RWPE2 (cell line): ENCODE measurements around the gene DEK.
"Not testable (repeated sequence)": the region's sequence is repeated elsewhere in the genome, so short reads cannot be mapped to it uniquely, and the experiment has no call there.

Source experiments
- ATAC-seq: fragments of 200-7000 bp; cut with Tn5 transposase; 3 replicates; pipeline ENCODE4 v1.9.1; 2021; ENCODE audit warnings: low read depth
- DNase-seq: peaks from one replicate; pipeline ENCODE4 v3.0.0-alpha.2; 2020; ENCODE audit warnings: low spot score
- H3K27ac ChIP-seq: fragments of 450-650 bp; 2 replicates; pipeline ENCODE4 v1.5.1; 2017; ENCODE audit warnings: mild to moderate bottlenecking; ENCODE audit not compliant: poor library complexity, severe bottlenecking
- H3K27me3 ChIP-seq: fragments of 250-450 bp; sonication (Bioruptor Pico); 2 replicates; pipeline ENCODE4 v1.5.1; 2021; ENCODE audit warnings: mild to moderate bottlenecking, moderate library complexity; ENCODE audit not compliant: insufficient read depth, poor library complexity, severe bottlenecking
- H3K36me3 ChIP-seq: fragments of 250-450 bp; sonication (Bioruptor Pico); 2 replicates; pipeline ENCODE4 v1.5.1; 2020; ENCODE audit warnings: low read depth, mild to moderate bottlenecking, moderate library complexity
- H3K4me1 ChIP-seq: fragments of 250-450 bp; sonication (Bioruptor Pico); 2 replicates; pipeline ENCODE4 v1.5.1; 2021; ENCODE audit warnings: mild to moderate bottlenecking, moderate library complexity; ENCODE audit not compliant: insufficient read depth, poor library complexity, severe bottlenecking
- H3K4me3 ChIP-seq: fragments of 250-450 bp; sonication (Bioruptor Pico); 2 replicates; pipeline ENCODE4 v1.5.1; 2021; ENCODE audit warnings: mild to moderate bottlenecking, moderate library complexity; ENCODE audit not compliant: severe bottlenecking
- H3K9me3 ChIP-seq: fragments of 250-450 bp; sonication (Bioruptor Pico); 2 replicates; pipeline ENCODE4 v1.5.1; 2021; ENCODE audit warnings: mild to moderate bottlenecking, moderate library complexity; ENCODE audit not compliant: severe bottlenecking
- TF ChIP-seq, protein P1 (sequence below): fragments of 450-650 bp; IDR thresholded peaks from one replicate; pipeline ENCODE4 v1.5.1; 2017; ENCODE audit warnings: mild to moderate bottlenecking, moderate library complexity; ENCODE audit not compliant: poor library complexity, severe bottlenecking

DEK gene

DNA sequence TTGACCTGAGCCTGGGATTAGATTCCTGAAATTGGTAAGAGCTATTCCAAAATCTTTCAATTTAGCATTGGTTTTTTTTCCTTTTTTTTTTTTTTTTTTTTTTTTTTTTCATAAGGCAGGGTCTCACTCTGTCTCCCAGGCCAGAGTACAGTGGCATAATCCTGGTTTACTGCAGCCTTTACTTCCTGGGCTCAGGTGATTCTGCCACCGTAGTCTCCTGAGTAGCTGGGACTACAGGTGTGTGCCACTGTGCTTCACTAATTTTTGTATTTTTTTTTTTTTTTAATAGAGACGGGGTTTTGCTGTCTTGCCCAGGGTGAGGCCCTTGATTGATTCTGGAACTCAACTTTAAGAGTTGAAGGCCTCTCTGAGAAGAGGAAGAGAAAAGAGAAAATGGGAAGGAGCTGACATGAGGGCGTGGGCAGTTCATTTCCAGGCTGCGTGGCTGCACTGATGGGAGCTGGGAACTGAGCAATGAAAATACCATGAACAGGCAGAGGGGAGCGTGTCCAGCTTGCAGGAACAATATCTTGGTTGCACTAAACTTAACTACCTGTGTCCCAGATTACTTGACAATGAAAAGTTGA is 84.5 kb downstream of the DEK start:
- Histone ChIP-seq H3K27me3 (no peaks in the 10 kb centered on the region), H3K36me3 (0 out of 2 replicates have a peak, but pooled peaks cover 5% of the 10 kb centered on the region), H3K4me3 (no peak overlapping the region), H3K4me1 (no peaks in the 10 kb centered on the region), H3K9me3 (no peaks in the 10 kb centered on the region), H3K27ac (no peak overlapping the region)
- TF ChIP-seq, protein P1, sequence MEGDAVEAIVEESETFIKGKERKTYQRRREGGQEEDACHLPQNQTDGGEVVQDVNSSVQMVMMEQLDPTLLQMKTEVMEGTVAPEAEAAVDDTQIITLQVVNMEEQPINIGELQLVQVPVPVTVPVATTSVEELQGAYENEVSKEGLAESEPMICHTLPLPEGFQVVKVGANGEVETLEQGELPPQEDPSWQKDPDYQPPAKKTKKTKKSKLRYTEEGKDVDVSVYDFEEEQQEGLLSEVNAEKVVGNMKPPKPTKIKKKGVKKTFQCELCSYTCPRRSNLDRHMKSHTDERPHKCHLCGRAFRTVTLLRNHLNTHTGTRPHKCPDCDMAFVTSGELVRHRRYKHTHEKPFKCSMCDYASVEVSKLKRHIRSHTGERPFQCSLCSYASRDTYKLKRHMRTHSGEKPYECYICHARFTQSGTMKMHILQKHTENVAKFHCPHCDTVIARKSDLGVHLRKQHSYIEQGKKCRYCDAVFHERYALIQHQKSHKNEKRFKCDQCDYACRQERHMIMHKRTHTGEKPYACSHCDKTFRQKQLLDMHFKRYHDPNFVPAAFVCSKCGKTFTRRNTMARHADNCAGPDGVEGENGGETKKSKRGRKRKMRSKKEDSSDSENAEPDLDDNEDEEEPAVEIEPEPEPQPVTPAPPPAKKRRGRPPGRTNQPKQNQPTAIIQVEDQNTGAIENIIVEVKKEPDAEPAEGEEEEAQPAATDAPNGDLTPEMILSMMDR = no peak
- ATAC-seq (no peak), DNase-seq (no peak)

GRCh38 chr6:18178960-18179615 is 85.2 kb downstream of the DEK start:
- Histone ChIP-seq H3K27ac (no peak overlapping the region), H3K4me1 (no peaks in the 10 kb centered on the region), H3K4me3 (no peak overlapping the region), H3K36me3 (peaks cover 7% of the 10 kb centered on the region; the same call in 1 of the 2 replicates), H3K9me3 (no peaks in the 10 kb centered on the region), H3K27me3 (no peaks in the 10 kb centered on the region)
- TF ChIP-seq, protein P1 = no peak
- DNase-seq = no peak
- ATAC-seq = no peak

DNA sequence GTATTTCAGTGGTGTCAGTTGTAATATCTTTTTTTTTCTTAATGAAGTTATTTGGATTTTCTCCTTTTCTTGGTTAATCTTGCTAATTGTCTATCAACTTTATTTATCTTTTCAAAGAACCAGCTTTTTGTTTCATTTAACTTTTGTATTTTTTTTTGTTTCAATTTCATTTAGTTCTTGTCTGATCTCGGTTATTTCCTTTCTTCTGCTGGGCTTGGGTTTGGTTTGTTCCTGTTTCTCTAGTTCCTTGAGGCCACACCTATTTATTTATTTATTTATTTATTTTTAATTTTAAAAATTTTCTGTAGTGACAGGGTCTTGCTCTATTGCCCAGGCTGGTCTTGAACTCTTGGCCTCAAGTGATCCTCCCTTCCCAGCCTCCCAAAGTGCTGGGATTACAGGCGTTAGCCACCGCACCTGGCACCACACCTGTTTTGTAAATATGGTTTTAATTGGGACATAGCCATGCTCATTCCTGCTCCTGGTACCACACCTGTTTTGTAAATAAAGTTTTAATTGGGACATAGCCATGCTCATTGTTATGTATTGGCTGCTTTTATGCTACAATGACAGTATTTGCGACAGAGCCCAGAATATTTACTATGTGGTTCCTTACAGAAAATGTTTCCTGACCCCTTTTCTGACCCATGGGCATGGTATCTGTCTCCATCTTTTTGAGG is 86.9 kb downstream of the DEK start:
- H3K9me3 ChIP-seq = no peaks in the 10 kb centered on the region
- DNase-seq = no peak
- peaks cover 18% of the 10 kb centered on the region; the same call in 1 of the 2 replicates for H3K36me3 ChIP-seq
- no peak for ATAC-seq
- H3K4me3 ChIP-seq = no peak overlapping the region
- H3K4me1 ChIP-seq = no peaks in the 10 kb centered on the region
- TF ChIP-seq, protein P1 = no peak
- H3K27ac ChIP-seq = no peak overlapping the region
- H3K27me3 ChIP-seq = no peaks in the 10 kb centered on the region

DNA sequence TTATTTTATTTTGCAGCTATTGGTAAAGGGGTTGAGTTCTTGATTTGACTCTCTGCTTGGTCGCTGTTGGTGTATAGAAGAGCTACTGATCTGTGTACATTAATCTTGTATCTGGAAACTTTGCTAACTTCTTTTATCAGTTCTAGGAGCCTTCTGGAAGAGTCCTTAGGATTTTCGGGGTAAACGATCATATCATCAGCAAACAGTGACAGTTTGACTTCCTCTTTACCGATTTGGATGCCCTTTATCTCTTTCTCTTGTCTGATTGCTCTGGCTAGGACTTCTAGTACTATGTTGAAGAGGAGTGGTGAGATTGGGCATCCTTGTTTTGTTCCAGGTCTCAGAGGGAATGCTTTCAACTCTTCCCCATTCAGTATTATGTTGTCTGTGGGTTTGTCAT is 88.1 kb downstream of the DEK start:
- H3K36me3 ChIP-seq = peaks cover 23% of the 10 kb centered on the region
- H3K4me3 ChIP-seq, H3K27ac ChIP-seq, ATAC-seq, H3K9me3 ChIP-seq, DNase-seq, H3K27me3 ChIP-seq, H3K4me1 ChIP-seq: not testable (repeated sequence)
